Hepatocyte (in vitro differentiated cells): ENCODE measurements around the gene SREK1IP1.

ENCODE experiments used
- CTCF ChIP-seq: fragments of 200-600 bp; sonication (generic); IDR thresholded peaks from 2 replicates; pipeline ENCODE4 v1.5.1; 2016; ENCODE audit warnings: antibody characterized with exemption, mild to moderate bottlenecking; ENCODE audit not compliant: poor library complexity
- EZH2phosphoT487 ChIP-seq: fragments of 200-600 bp; sonication (generic); IDR thresholded peaks from one replicate; pipeline ENCODE4 v1.6.1; 2018; ENCODE audit warnings: antibody characterized with exemption, mild to moderate bottlenecking, low read depth, moderate library complexity; ENCODE audit not compliant: unreplicated experiment, severe bottlenecking

- TF ChIP-seq CTCF (no peak), EZH2phosphoT487 (no peak)
Measured at GRCh38 chr5:64769855-64770254, 1.4 kb upstream of the SREK1IP1 start.
